CD4-positive, alpha-beta T cell treated with Interleukin-6 for 4 hours (primary cell): ENCODE results near the gene METTL25.
A peak's percentile ranks its signal among the peaks of the same experiment; 100 is the strongest.

ENCODE experiments used
- DNase-seq: peaks from one replicate; pipeline ENCODE4 v3.0.0-alpha.2; 2020; ENCODE audit warnings: mixed read lengths

Gene METTL25

GRCh38 chr12:82473111-82473754 is 114.9 kb downstream of the METTL25 start:
- no peak for DNase-seq

DNA sequence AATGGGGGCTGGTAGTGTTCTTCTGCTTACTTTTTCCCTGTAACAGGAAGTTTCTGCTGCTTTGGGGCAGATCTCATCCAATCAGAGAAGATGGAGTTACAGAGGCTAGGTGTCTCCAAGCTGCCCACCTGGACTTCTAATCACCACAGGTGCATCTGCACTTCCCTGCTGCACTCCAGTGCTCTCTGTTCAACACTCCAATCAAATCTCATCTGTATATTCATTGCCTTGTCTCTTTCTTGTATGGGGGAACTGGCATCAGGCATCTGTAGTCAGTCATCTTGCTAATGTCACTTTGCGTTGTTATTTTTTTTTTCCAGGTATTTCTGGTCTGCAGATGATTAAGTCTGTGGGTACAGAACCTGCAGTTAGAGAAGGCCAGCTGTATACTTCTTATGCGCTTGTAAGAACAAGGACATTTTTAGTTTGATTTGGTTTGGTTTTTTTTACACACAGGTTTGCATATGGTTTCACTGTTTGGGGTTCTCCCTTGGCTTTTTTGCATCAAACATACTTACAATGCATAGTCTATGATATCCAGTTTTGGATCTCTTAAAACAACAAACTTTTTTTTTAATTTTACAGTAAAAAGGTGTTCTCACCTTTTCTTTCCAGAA is 116.0 kb downstream of the METTL25 start:
- DNase-seq = no peak

DNA sequence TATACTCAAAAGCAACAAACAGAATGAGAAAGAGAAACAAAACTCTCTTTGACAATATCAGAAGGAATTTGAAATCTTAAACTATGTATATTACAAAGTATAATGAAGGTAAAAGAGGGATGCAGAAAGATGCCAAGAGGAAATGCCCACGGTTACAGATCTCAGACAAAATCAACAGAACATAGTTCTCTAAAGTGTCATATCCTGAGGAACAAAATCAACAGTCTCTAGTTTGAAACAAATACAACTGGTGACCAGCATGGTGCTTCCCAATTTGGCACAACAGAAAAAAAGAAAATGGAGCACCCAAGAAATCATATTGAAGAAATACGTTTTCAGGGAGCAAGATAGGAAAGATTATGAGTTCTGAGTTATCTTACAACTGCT is 116.5 kb downstream of the METTL25 start:
- DNase-seq = no peak

DNA sequence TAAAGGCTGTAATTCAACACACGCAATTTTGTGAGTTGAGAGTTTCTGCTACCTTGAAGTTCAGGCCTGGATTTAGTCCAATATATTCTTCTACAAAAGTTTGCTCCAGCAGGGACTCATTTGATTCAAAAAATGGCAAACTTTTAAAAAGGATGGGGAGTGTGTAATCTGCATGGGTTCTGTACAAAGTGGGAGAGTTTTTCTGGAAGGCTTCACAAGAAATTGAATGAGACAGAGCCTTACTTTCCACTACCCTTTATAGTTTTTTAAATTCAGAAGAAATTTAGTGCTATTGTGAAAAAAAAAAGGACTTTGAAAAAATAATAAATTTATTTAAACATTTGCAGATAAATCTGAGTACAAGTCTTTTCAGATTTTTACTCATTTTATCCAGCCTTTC is 116.9 kb downstream of the METTL25 start:
- no peak for DNase-seq

- DNase-seq = no peak
Measured at GRCh38 chr12:82476511-82476910, 118.2 kb downstream of the METTL25 start.

DNA sequence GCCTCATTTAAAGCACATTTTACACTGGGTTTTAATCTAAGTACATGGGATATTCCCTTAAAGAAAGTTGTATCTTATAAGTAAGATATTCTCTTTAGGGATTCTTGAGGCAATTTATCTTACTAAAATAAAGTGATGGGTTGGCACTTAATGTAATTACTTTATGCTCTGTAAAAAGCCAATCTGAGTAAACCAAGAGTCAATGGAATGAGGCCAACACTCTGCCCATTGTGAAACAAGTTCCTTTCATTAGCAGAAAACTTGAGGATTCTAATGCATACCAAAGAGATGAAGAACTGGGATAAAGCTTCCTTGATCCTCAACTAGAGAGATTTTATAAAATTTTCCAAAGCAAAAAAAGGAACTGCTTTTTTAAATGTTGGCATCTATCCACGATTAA is 121.2 kb downstream of the METTL25 start:
- no peak for DNase-seq

DNA sequence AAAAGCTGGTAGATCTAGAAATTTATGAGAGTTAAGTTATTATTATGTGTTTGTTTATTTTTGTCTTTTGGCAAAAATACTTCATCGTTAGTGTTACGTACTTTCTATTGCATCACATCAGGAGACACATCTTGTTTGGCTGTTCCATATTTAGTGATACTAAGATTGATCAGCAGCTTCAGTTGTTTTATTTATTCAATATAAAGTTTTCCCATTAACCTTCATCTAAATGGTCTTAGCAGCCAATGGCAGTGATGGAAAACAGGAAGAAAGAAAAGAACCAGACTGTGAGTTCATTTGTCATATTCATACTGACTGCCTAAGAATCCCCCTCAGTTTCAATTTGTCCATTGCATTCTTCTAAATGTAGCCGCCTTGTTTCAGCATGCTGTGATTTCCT is 122.3 kb downstream of the METTL25 start:
- no peak for DNase-seq

DNA sequence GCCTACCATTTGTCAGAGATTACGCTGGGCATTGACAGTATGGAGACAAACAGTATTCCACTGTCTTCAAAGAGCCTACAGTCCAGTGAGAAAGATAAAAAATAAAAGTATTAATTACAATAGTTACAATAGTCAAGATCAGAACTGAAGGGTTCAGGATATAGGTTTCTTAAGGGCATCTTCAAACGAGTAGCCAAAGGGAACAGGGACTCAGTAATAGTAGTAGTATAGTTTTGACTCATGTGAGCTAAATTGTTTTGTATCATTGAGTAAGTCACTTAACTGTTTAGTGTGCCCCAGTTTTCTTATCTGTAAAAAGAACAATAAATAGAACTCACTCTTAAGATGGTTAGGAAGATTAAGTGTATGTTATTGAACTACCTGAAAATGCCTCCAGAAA is 123.6 kb downstream of the METTL25 start:
- DNase-seq = no peak

GRCh38 chr12:82486524-82487235 is 128.4 kb downstream of the METTL25 start:
- DNase-seq = no peak

DNA sequence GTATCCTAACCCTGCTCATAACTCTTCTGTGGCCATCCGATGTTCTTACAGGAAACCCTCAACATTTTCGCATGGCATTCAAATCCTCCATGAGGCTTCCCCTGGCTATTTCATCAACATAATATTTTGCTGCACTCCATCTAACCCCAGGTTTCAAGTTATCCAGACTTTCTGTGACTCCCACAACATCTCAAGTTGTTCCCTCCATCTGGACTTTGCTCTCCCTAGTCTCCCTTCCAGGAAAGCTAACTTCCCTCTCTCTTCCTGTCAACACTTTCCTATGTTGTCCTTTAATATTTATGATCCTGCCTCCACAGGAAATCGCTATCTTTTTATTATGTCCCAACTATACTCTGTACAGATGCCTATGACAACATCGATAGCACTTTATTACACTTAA is 146.1 kb downstream of the METTL25 start:
- no peak for DNase-seq

DNA sequence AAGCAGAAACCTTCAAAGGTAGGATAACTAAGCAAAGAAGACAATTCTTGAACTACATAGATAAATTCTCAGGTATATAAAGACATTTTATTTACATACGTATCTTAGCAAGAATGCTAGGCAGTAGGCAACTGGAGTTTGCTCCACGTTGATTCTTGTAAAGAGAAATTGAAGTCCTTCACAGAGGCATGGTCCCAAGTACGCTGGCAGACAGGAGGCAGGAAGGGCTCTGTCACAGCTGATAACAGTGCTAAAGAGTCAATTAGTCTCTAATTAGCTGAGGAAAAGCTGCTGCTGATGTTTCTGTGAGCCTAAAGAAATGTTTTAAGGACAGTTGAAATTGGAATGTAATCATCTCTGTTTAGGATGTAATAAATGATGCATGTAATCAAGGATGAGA is 146.8 kb downstream of the METTL25 start:
- no peak for DNase-seq

DNA sequence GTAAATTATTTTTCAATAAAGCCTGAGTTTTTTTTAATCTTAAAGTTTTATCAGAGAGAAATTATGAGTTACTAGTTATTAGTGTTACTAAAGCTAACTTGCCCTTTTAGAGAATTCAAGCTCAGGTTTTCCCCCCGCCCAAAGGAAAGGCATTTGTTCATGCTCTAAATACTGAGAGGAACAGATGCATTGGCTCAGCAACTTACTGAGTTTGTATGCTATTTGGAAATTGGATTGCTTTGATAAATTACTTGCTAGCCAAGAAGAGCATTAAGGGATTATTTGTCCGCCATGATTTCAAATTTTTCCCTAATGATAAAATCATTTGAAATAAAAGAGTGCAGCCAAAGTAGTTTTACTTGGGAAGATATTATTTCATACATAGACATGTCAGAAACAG is 149.4 kb downstream of the METTL25 start:
- no peak for DNase-seq

DNA sequence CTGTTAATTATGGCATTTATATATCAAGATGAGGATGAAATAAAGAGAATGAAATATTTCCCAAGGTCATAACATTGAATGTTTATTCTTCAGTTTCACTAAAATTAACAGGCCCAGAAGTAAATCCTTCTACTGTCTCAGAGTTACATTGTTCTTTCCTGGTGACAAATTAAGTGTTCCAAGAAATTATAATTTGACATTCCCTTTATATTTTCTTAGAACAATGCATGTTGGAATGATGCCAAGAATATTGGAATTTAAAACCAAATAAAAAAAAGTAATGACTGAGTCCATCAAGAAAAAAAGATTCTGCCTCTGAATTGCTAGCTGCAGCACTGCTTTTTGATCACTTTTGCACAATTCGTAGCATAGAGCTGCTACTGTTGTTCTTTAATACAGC is 152.1 kb downstream of the METTL25 start:
- no peak for DNase-seq

GRCh38 chr12:82514880-82515279 is 156.6 kb downstream of the METTL25 start:
- DNase-seq = no peak

- DNase-seq = no peak
Measured at GRCh38 chr12:82515652-82516051, 157.3 kb downstream of the METTL25 start.

DNA sequence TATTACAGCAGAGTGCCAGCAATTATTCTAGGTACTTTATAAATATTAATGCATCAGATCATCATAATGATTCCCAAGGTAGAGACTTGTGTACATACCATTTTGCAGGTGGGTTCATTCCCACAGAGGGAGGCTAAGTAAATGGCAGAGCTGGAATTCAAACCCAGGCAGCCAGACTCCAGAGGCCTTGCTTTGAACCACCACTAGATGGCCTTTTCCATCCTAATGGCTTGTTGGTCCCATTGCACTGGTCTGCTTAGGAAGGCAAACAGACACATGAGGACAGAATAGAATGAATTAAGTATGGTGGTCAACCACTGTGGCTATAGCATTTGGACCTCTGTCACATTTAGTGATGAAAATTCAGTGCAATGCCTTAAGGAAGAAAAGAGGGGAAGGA is 158.7 kb downstream of the METTL25 start:
- no peak for DNase-seq

DNA sequence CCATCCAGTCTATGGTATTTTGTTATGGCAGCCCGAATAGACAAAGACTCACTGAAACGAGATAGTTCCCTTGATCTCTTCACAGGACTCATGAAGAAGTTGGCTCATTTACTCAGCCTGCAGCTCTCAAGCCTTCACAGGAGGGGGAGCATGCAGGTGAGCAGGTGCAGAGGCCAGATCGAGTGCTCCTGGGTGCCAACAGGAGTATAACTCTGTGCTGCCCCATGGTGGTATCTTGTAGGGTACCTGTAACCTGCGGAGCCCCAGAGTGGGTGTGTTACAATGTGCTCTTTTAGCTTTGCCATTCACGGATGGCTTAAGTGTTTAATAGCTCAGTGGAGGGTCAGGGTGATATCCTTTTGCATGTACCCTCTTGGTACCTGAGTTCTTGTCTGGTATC is 159.5 kb downstream of the METTL25 start:
- no peak for DNase-seq

- no peak for DNase-seq
Measured at GRCh38 chr12:82519510-82519909, 161.2 kb downstream of the METTL25 start.

DNA sequence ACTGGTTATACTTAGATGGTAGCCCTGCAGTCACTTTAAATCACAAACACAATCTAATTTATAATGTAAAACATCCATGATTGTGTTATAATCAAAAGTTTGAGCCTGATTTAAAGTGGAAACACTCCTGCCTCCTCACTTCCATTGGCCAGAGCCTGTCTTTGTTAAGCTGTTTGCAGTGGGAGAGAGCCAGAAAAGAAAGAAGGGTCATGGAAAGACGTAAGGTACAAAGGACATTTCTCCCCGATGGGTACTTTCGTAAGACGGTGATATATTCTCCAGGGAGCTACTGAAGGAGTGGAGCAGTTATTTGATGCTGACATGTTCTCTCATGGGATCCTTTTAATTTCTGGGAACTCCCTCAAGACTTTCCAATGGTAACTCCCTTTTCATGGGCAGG is 164.0 kb downstream of the METTL25 start:
- no peak for DNase-seq

DNA sequence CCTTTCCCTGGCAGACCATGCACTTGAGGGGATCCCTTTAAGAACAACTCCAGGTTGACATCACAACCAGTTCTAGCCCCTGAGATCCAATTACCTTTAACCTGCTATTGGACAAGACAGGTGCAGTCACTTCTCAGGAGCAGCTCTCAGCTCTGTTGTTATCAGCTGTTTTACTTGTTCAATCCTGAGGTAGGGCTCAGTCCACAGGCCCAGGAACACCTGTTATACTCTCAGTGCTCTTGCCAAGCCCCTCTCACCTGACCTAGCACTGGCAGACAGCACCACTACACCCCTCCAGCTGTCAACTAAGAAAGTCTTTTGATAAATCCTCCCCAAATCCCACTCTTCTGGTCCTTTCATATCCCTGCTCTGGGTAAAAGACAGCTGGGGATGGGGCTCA is 164.4 kb downstream of the METTL25 start:
- DNase-seq = no peak

- no peak for DNase-seq
Measured at GRCh38 chr12:82523996-82524395, 165.7 kb downstream of the METTL25 start.

DNA sequence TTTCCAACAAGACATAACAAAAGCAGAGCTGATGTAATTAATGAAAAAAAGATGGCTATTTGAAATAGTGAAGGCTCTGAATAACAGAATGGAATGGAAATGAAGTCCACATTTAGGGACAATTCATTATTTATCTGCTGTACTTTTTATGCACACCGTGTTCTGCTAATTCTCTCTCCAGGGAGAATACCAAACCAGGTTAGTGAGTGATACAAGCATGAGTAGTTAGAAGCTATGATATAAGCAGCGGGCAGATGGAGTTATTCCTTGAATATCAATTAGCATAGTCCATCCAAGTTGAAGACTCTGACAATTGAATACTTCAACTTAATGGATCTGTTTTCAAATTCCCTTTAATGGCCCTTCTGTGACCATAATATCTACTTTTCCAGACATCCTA is 166.3 kb downstream of the METTL25 start:
- no peak for DNase-seq

- no peak for DNase-seq
Measured at GRCh38 chr12:82525616-82526015, 167.3 kb downstream of the METTL25 start.

GRCh38 chr12:82527165-82527780 is 168.9 kb downstream of the METTL25 start:
- DNase-seq = peak; percentile 12
